Heart left ventricle (tissue), 13 donors: ENCODE results near the gene UBR1.

Experiments
- POLR2A ChIP-seq, 2 donors: fragments of 450-650 bp; IDR thresholded peaks; one replicate each; pipeline ENCODE4 v1.6.1; 2017; ENCODE audit warnings: antibody characterized with exemption in 2 of 2, mild to moderate bottlenecking in 2 of 2, moderate library complexity in 2 of 2
- TF ChIP-seq, protein P1 (sequence below), 12 donors: fragments of 200-600 bp; sonication (generic) in 4 of 12; IDR thresholded peaks; one replicate each; pipeline versions ENCODE4 v1.5.0 to v1.8.0; 2018 to 2022; ENCODE audit warnings: antibody characterized with exemption in 12 of 12, mild to moderate bottlenecking in 5 of 12
- donor health status: ischemic (EF 13 %, LVEDD 7.1; RV severe dilation, severe dysfunction).
- donor health status: DM: no; HTN: yes; CAD: no.
- donor health status: DM: no; HTN: no; CAD: no.
- donor health status: ischemic (EF 25% LVEDD 6.9; RV normal size, moderate dysfunction).
- donor health status: ischemic (EF 25% LVEDD 5.7; RV mildly dilated, moderate dysfunction).
- donor health status: ischemic (EF 35%, LVEDD 5.7; RV mildly dilated, moderate dysfunction).
- donor health status: nonischemic (EF 11% LVEDD 7.7; RV severe dilation, severe dysfunction).
- donor health status: DM: yes; HTN: yes; CAD: no.
- donor health status: PGD.
- donor health status: ischemic (EF 29% LVEDD 5.4; RV normal size, mild dysfunction).
- donor health status: nonischemic (EF 23%, LVEDD 6.1; RV moderate dilation, normal function).

DNA sequence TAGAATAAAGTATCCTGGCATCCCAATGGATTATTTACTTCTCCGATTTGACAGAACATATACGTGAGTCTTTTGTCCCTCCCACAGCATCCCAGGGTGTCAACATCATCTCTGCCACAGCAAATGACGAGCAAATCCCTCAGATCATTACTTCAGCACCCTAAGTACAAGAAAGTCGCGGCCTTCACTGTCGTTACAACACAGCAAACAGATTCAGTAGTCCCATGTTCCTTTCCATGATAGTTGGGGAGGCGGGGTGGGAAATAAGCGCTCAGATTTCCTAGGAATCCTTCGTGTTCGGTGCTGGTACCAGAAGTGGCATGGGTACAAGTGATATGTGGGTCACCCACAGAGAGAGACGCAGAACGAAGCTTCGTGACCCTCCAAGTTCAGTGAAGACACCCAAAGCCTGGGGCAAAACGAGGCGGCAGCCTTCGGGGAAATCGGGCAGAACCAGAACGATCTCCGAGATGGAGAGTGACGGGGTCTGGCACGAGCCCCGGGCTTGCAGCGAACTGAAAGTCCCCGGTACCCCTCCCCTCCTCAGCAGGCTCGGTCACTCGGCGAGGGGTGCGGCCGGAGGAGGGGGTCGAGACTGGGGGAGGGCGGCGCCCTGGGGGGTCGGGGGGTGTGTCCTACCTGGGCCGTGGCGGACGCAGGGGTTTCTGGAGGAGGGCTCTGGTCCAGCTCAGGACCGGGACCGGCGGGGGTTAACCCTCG, 185.9 kb downstream of the UBR1 start:
- TF ChIP-seq, protein P1, sequence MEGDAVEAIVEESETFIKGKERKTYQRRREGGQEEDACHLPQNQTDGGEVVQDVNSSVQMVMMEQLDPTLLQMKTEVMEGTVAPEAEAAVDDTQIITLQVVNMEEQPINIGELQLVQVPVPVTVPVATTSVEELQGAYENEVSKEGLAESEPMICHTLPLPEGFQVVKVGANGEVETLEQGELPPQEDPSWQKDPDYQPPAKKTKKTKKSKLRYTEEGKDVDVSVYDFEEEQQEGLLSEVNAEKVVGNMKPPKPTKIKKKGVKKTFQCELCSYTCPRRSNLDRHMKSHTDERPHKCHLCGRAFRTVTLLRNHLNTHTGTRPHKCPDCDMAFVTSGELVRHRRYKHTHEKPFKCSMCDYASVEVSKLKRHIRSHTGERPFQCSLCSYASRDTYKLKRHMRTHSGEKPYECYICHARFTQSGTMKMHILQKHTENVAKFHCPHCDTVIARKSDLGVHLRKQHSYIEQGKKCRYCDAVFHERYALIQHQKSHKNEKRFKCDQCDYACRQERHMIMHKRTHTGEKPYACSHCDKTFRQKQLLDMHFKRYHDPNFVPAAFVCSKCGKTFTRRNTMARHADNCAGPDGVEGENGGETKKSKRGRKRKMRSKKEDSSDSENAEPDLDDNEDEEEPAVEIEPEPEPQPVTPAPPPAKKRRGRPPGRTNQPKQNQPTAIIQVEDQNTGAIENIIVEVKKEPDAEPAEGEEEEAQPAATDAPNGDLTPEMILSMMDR (IDR thresholded peaks at IDR 0.05), result no peak
- no peak for TF ChIP-seq POLR2A (IDR thresholded peaks at IDR 0.05)
